Stimulated activated CD8-positive, alpha-beta memory T cell treated with anti-CD3 and anti-CD28 coated beads, Interleukin-12 subunit alpha, Interleukin-12 subunit beta, amount 100 ng/mL, for 4 hours (primary cell): Measurements from ENCODE around the gene TSC22D3.
"Not testable (repeated sequence)": the region's sequence is repeated elsewhere in the genome, so short reads cannot be mapped to it uniquely, and the experiment has no call there.

ENCODE experiments used
- DNase-seq: peaks from one replicate; pipeline ENCODE4 v3.0.0-alpha.2; 2020; ENCODE audit warnings: low read depth

Gene TSC22D3

GRCh38 chrX:107775734-107776511 is at the start of gene TSC22D3:
Gene TSC22D3 (minus strand): TSS chrX:107775787. CDS start chrX:107775419, 368 bp downstream.
- DNase-seq: peak; percentile 3

DNA sequence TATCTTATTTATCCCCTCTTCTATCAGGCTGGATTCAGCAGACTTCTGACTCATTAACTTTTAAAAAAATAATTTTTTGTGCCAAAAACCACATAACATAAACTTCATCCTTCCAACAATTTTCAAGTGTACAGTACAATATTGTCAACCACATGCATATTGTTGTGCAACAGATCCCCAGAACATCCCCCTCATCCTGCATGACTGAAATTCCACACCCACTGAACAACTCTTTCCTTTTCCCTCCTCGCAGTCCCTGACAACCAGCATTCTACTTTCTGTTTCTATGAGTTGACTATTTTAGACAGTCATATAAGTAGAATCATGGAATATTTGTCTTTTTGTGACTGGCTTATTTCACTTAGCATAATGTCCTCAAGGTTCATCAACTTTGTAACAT is 47.9 kb upstream of the TSC22D3 start:
- DNase-seq: no peak

- DNase-seq: no peak
These were observed 47.5 kb upstream of the TSC22D3 start for GRCh38 chrX:107823042-107823441.

DNA sequence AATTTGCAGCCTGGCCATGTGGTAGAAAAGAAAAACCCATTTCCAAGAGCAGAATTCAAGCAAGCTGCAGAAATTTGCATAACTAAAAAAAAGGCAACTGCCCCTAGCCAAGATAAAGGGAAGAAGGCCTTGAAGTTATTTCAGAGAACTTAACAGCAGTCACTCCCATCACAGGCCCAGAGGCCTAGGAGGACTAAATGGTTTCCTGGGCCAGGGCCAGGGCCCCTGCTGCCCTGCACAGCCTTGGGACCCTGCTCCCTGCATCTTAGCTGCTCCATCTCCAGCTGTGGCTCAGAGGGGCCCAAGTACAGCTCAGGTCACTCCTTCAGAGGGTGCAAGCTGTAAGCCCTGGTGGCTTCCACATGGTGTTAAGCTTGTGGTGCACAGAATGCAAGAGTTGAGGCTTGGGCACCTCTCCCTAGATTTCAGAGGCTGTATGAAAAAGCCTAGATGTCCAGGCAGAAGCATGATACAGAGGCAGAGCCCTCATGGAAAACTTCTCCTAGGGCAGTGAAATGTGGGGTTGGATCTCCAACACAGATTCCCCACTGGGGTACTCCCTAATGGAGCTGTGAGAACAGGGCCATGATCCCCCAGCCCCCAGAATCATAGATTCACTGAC is 43.4 kb upstream of the TSC22D3 start:
- DNase-seq: no peak

- not testable (repeated sequence) for DNase-seq
These were observed 34.5 kb upstream of the TSC22D3 start for GRCh38 chrX:107810053-107810452.

DNA sequence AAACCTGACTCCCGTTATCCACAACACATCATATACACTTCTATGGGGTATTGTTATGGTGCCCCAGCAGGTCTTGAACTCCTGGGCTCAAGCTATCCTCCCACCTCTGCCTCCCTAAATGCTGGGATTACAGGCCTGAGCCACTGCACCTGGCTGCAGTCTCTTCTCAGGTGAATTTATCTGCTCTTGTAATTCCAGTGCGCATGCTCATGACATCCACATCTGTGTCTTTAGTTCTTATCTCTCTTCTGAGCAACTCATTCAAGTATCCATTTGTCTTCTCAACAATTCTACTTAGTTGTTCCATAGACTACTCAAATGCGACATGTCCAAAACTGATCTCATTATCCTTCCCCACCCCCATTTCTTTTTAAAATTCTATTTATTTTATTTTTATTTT is 29.6 kb upstream of the TSC22D3 start:
- no peak for DNase-seq

GRCh38 chrX:107804427-107804826 is 28.8 kb upstream of the TSC22D3 start:
- no peak for DNase-seq

DNA sequence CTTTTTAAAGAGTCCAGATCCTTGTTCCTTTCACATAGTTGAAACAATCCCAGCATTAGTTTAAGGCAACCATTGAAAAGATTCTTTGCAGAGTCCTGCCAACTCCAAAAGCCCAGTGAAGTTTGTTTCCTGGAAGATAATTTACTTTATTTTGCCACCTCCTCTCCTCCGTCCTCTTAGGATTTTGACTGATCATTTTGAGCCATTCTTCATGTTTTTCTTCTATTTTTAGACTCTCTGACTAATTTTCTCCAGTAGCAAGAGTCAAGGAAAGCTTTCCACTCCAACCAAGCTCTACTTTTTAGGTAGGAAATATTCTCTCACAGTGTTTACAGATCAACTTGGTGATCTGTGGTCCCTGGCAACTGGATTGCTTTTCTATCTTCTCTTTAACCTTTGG is 12.2 kb upstream of the TSC22D3 start:
- DNase-seq: no peak

GRCh38 chrX:107780525-107780924 is 4.9 kb upstream of the TSC22D3 start:
- DNase-seq: no peak

GRCh38 chrX:107777536-107777832 is 1.9 kb upstream of the TSC22D3 start, which contains the start of gene NCBP2L:
Gene NCBP2L (plus strand): TSS chrX:107777733. CDS start chrX:107794221, 16,488 bp downstream.
- DNase-seq: no peak

DNA sequence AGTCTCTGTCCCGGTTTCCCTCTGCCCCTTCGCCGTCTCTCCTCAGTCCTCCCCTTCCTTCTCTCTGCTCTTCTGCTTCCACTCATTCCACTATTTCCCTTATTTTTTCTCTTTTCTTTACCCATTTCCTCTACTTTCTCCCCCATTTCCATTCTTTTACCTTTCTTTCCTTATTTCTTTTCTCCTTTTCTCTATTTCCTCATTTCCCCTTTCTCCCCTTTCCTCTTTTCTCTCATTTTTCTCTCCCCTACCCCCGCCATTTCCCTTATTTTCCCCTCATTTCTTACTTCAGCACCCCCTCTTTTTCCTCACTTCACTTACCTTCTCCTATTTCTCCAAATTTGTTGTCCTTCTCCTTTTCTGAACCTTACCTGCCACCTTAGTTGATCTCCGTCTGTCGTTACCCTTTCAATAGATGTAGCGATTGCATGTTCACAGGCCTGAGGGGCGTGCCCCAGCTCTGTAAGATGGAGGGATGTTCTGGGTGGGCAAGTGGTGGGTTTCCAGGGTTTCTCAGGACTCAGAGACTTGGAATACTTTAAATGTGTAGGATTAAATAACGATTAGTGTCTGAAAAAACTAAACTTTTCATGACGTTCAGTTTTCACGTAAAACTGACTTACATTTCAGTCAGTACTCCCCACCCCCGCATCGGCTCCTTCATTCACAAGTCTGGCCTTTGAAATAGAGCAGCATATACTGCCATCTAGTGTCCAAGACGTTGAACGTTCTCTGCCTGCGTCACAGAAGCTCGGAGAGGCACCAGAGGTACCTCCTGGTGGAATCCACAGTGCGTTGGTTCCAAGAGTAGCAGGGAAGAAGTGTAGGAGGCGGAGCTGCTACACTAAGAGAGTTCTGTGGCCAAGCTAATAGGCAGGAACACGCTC is 1.3 kb upstream of the TSC22D3 start:
- peak; percentile 51 for DNase-seq

DNA sequence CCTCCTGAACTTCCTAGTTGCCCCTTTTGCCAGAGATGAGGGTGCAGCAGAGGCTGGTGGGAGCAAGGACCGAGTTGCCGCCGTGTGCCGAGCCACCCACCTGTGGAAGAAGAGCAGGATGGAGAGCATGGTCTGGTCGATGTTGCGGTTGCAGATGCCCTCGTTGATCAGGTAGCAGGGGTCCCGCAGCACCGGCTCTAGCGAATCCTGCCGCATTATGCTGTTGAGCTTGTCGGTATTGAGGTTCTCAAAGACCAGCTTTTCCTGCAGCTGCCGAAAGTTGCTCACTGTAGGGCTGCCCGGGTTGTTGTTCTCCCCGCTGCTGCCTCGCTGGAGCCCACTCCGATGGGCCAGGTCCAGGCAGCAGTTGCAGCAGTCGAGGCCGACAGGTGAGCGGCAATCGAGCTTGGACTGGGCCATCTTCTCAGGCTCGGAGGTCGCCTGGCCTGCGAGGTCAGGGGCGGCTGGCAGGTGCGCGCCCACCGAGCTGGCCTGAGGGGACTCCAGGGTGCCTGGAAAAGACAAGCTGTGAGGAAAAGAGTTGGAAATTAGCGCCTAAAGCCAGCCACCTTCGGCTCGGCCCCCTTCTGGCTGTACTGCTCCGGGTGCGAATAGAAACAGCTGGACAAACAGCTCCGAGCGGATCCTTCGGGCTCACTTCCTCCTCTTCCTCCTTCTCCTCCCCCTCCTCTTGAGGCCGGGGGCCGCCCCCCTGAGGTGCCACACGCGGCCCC is 420 bp downstream of the TSC22D3 start:
- DNase-seq: no peak

DNA sequence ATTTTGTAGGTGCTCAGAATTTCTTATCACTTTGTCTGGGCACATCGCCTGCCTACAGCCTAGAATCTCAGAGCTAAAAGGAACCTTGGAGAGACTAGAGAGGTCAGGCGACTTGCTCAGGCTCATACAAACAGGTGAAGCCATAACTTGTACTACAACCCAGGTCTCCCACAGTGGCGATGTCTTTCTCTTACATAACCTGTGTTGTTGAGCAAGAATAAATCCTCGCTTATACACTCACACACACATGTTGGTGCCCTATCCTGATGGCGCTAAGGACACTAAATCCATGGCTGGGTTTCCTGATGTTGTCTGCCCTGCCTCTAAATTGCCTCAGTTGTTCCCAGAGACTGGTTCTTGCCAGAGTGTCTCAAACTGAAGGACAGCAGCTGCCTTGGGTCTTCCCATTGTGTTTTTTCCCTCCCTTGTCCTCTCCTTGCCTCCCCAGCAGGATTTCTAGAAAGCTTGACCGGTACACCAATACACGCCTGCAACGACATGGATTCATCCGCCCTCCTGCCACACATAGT is 1.6 kb downstream of the TSC22D3 start:
- DNase-seq: no peak

DNA sequence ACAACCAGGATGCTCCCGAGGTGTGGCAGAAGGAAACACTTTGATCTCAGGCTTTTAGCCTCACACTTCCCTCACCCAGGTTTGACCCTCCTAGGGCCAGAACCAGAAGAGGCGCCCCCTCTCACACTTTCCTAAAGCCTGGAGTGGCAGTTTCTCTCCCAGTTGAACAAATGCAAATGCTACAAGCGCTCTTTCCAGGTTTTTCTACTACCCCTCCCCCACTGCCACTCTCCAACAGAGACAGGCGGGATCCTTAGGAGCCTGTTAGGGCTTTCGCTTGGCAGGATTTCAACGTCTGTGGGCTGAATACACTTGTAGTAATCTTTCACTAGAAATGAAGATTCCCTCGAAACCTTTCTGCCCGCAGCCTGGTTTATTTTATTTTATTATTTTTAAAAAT is 2.4 kb downstream of the TSC22D3 start:
- no peak for DNase-seq

DNA sequence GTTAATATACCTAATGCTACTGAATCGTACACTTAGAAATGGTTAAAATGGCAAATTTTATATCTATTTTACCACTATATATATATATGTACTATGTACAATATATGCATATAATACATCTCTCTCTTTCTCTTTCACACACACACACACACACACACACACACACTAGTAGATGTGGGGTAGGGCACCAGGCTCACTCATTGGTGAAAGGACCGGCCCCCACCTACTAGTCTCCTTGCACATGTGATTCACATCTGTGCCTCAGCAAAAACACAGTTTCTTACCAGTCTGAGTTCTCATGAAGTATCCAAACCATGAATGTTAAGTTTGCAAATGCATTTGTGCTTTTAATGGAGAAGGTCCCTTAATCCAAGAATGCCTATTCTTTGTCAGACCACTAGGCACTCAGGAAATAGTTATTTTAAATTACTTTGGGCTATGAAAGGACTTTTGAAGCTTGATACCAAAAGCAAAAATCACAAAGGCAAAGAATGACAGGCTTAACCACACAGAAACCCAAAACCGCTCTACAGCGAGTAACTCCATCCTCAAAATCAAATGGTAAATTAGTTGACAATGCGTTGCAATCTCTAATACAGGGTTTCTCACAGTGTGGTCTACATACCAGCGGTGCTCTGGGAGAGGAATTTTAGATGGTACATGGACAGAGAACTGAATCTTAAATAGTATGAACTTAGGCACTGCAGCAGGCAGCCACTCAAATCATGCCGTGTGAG is 5.8 kb downstream of the TSC22D3 start:
- DNase-seq: no peak

- DNase-seq: no peak
These were observed 7.5 kb downstream of the TSC22D3 start for GRCh38 chrX:107768051-107768450.

- DNase-seq: no peak
These were observed 9.0 kb downstream of the TSC22D3 start for GRCh38 chrX:107766470-107767150.

- DNase-seq: no peak
These were observed 10.6 kb downstream of the TSC22D3 start for GRCh38 chrX:107764845-107765608.

DNA sequence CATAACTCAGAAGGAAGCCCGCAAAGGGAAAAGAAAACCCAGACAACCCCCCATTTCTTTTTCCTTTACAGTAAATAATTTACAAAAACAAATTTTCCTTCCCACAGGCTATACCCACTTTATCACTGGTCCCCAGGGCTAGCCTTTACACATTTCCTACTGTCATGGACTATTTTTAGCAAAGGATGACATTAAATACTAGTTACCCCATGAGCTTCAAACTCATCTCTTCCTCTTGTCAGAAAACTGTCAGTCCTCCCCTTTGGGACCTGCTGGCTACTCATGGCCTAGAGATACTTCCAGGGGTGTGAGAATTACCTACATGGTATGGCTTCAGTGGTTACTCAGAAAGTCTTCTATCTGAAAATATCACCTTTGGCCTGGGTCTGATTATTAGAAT is 11.9 kb downstream of the TSC22D3 start:
- DNase-seq: no peak
